OCI-LY3 (cell line): ENCODE measurements around the gene AGRN.

ENCODE experiments used
- CTCF ChIP-seq: fragments of 200-600, 300-600 bp; sonication (generic); IDR thresholded peaks from 2 replicates; pipeline ENCODE4 v1.5.1; 2014; ENCODE audit warnings: antibody characterized with exemption, low read length, low read depth
- EZH2phosphoT487 ChIP-seq: fragments of 200-600 bp; shearing (Covaris generic); IDR thresholded peaks from 2 replicates; pipeline ENCODE4 v1.6.1; 2018; ENCODE audit warnings: antibody characterized with exemption, mixed run types, low read depth

DNA sequence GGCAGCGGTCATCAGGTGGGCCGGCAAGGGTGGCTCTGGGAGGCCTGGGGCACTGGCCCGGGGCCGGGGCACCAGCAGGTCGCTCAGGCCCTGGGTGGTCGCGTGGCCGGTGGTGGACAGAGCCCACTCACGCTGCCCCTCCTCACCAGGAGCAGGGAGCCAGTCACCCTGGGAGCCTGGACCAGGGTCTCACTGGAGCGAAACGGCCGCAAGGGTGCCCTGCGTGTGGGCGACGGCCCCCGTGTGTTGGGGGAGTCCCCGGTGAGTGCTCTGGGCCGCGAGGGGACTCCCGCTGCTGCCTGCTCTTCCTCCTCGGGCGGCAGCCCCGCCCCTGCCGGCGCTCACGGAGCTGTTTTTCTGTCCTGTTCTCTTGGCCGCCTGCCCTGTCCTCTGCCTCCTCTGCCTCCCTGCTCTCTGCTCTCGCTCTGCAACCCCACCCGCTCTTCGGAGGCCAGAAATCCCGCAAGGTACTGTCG, 30.7 kb downstream of the AGRN start:
- TF ChIP-seq CTCF, result no peak; the same call in 1 of the 2 replicates
- no peak for TF ChIP-seq EZH2phosphoT487
